Skin of body (tissue), 2 donors: ENCODE data around the gene TSC22D3. TPM values are rescaled to one million over a fixed set of nuclear protein-coding genes. Genes with fewer than 3 reads are reported as not detected.
A peak's percentile ranks its signal among the peaks of the same experiment; 100 is the strongest.

ENCODE experiments used
- DNase-seq: peaks from one replicate; lab custom pipeline; 2025; lab: John Stamatoyannopoulos, UW
- total RNA-seq: library from RNA; depleted of rRNA; stranded (reverse); fragments of >200 nt; gene quantifications from one replicate; pipeline ENCODE4 v1.2.3, GENCODE V29; 2014

The TSC22D3 gene
- total RNA-seq, 1 donor from 2014 or later = 51.0 TPM

- no peak for DNase-seq
Measured at GRCh38 chrX:107730991-107731766, 44.4 kb downstream of the TSC22D3 start.

GRCh38 chrX:107730298-107730655 lies 45.3 kb downstream of the TSC22D3 start:
- DNase-seq = no peak

- DNase-seq = no peak
Measured at GRCh38 chrX:107729558-107730297, 45.9 kb downstream of the TSC22D3 start.

GRCh38 chrX:107728371-107729099 lies 47.1 kb downstream of the TSC22D3 start:
- no peak for DNase-seq

- DNase-seq = no peak
Measured at GRCh38 chrX:107726816-107727534, 48.6 kb downstream of the TSC22D3 start.

- no peak for DNase-seq
Measured at GRCh38 chrX:107725761-107726555, 49.6 kb downstream of the TSC22D3 start.

- DNase-seq = no peak
Measured at GRCh38 chrX:107724653-107725052, 50.9 kb downstream of the TSC22D3 start.

GRCh38 chrX:107723511-107723910 lies 52.1 kb downstream of the TSC22D3 start:
- no peak for DNase-seq

GRCh38 chrX:107721966-107722707 lies 53.5 kb downstream of the TSC22D3 start:
- DNase-seq = no peak

- no peak for DNase-seq
Measured at GRCh38 chrX:107721318-107721717, 54.3 kb downstream of the TSC22D3 start.

- DNase-seq = no peak
Measured at GRCh38 chrX:107718156-107718621, 57.4 kb downstream of the TSC22D3 start.

- peak; percentile 51 for DNase-seq
Measured at GRCh38 chrX:107716816-107717700, 58.5 kb downstream of the TSC22D3 start.

- DNase-seq = no peak
Measured at GRCh38 chrX:107716118-107716684, 59.4 kb downstream of the TSC22D3 start.

- DNase-seq = no peak
Measured at GRCh38 chrX:107715331-107716117, 60.1 kb downstream of the TSC22D3 start.

GRCh38 chrX:107714206-107714891 lies 61.2 kb downstream of the TSC22D3 start:
- no peak for DNase-seq

GRCh38 chrX:107713543-107714205 lies 61.9 kb downstream of the TSC22D3 start:
- DNase-seq = no peak

GRCh38 chrX:107713203-107713542 lies 62.4 kb downstream of the TSC22D3 start:
- no peak for DNase-seq
